ENCODE measurements around the gene NECAB3.
"Not testable (repeated sequence)": the region's sequence is repeated elsewhere in the genome, so short reads cannot be mapped to it uniquely, and the experiment has no call there.

NECAB3 gene

GRCh38 chr20:33651562-33652048, 22.6 kb downstream of the NECAB3 start:
- FAIRE-seq = no peak

DNA sequence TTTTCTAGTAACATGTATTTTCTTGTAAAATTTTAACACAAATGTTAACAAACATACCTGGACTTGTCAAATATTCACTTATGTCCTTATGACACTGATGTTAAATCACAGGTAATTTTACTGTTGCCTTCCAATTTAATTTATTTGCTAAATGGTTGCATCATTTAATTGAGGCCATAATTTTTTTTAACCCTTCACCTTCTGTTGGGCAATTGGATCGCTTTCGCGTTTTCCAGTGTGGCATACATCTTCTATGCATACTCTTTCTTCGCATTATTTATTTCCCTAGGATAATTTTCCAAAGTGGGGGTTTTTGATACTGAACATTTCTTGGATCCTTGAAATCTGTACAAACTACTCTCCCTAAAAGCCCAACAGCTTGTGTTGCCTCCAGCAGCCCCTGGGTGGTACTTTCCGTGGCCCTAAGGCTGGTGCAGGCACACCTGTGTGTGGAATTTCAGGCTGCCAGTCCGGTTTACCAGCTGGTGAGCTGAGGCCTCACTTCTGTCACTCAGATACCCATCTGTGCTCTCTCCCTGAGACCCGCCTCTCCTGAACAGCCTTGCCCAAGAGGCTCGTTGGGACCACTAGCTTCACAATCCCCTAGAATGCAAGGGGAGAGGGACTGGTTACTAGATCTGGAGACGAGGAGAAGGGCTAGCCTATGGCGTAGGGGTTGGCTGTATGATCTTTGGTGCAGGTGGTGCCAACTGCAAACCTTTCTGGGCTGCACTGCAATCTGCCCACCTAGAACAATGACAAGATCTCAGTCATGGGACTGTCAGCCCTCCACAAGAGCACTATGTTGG, 23.3 kb downstream of the NECAB3 start:
- DNase-seq (ENCODE audit: low spot score) (no peak), FAIRE-seq (no peak)

More at GRCh38 chr20:33651562-33652048, 22.6 kb downstream of the NECAB3 start:
- no peak for DNase-seq (ENCODE audit: low spot score)

- DNase-seq (ENCODE audit: low spot score) (no peak), FAIRE-seq (no peak)
These were observed 24.0 kb downstream of the NECAB3 start for GRCh38 chr20:33650111-33650752.

DNA sequence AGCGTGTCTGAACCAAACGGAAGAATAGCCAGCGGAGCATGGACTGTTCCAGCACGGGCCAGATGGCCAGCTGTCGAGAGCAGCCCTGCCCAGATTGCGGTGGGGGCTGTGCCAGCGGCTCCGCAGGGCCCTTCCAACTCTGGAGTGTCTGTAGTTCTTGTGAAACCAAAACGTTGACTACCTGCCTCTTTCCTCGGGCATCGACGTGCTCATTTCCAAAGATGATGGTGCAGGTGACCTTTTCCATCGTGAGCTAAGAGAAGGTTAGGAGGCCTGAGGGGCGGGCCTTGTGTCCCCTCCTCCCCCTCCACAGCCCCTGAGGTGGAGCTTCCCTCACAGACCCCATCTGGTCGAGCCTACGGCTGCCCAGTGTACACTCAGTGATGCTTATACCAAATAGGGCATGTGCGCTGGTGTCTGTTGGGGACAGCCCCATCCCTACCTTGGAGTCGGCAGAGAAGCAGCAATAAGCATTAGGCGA, 25.0 kb downstream of the NECAB3 start:
- DNase-seq (ENCODE audit: low spot score) (no peak), FAIRE-seq (no peak)

DNA sequence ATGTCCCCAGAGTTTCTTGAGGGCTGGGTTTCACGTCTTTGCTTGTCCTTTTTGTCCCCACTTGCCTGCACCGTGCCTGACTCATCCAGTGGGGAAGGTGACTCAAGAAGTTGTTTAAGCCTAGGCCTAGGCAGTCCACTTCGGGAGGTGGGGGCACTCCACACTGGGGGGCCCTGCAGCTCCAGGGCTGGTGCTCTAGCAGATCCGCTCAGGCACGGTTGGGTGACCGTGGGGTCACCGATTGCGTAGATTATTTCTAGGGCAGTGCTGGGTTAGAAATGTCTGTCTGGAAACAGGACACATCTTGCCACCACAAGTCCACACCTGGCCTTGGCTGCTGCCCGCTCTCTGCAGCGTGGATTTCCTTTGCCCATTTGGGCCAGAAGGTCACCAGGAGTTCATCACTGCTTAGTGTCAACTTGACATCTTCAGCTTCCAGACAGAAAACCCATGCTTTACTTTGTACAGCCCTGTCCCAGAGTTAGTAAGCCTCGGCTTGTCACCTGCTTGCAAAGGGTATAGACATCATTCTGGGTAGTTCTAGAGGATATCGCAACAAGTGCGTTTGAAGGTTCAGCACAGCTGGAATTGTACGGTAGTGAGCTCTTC, 25.7 kb downstream of the NECAB3 start:
- FAIRE-seq (no peak), DNase-seq (ENCODE audit: low spot score) (peak; percentile 24)

GRCh38 chr20:33647603-33648395, 26.4 kb downstream of the NECAB3 start:
- FAIRE-seq (no peak), DNase-seq (ENCODE audit: low spot score) (no peak)

- not testable (repeated sequence) for DNase-seq (ENCODE audit: low spot score); FAIRE-seq
These were observed 27.1 kb downstream of the NECAB3 start for GRCh38 chr20:33646959-33647602.

DNA sequence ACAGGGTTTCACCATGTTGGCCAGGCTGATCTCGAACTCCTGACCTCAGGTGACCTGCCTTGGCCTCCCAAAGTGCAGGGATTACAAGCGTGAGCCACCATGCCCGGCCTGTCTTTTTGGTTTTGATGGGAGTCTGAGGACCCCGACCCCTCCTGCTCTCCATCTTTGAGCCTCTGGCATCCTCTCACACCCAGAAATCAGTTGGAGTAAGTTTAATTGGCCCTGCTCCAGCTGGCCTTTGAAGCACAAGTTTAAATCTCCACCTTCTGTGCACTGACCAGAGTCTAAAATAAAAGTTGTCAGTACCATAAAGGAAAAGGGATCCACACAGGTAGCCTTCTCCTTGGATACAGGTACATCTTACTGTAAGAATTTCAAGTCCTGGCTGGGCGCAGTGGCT, 28.0 kb downstream of the NECAB3 start:
- FAIRE-seq = no peak

DNA sequence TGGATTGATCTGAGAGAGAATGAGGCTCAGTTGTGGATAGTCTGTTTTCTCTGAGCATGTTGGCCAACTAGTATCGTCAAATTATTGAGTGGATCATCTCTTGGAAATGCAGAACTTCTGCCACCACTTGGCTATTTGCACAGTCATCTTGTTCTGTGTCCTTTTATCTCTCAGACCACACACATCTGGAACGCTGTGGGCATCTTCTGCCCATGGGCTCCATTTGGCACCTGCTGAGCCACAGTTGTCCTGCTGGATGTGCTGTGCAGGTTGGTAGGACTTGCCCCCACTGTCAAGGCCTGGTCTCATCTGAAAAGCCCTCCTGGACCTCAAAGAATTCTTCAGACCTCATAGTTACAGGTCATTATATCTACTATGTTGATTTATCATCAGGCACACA, 28.8 kb downstream of the NECAB3 start:
- DNase-seq (ENCODE audit: low spot score) = no peak
- no peak for FAIRE-seq

More for the DNA sequence above, 28.0 kb downstream of the NECAB3 start:
- DNase-seq (ENCODE audit: low spot score) = no peak

- DNase-seq (ENCODE audit: low spot score) = no peak
- FAIRE-seq = no peak
These were observed 29.2 kb downstream of the NECAB3 start for GRCh38 chr20:33645072-33645358.

DNA sequence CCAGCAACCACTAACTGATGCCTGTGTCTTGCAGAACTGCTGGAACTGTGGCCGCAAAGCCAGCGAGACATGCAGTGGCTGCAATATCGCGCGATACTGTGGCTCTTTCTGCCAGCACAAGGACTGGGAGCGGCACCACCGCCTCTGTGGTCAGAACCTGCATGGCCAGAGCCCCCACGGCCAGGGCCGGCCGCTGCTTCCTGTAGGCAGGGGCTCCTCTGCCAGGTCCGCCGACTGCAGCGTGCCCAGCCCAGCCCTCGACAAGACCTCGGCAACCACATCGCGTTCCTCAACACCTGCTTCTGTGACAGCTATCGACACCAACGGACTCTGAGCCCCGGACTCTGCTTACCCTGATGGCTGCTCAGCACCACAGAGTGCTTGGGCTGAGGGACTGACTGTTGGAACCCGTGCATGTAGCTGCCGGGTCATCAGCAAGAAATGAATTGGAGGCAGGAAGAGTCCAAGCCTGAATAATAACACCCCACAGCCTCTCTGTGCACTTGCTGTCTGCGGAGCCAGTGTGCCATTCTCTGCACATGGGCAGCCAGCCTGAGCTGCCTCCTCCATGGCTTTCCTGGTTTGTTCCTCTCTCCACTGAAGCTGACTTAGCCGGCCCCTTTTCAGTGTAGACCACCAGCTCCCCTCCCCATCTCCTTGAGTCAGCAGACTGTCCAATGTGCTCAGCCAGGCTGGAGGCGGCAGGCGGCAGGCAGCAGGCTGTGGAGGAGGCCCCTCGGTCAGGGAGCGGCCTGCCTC, 29.7 kb downstream of the NECAB3 start:
- no peak for FAIRE-seq
- no peak for DNase-seq (ENCODE audit: low spot score)

DNA sequence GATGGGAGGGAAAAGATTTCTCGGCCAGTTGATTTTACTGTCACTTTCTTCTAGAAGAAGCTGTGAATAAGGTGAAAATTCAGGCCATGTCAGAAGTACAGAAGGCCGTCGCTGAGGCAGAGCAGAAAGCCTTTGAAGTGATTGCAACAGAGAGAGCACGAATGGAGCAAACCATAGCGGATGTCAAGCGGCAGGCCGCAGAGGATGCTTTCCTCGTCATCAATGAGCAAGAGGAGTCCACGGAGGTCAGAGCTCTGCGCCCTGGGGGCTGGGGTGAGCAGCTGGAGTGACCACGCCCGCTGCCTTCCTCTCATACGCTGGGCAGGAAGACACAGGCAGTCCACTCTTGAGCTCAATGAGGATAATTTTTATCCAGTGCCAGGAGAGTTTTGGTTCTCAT, 33.9 kb downstream of the NECAB3 start:
- DNase-seq (ENCODE audit: low spot score) (no peak), FAIRE-seq (no peak)

DNA sequence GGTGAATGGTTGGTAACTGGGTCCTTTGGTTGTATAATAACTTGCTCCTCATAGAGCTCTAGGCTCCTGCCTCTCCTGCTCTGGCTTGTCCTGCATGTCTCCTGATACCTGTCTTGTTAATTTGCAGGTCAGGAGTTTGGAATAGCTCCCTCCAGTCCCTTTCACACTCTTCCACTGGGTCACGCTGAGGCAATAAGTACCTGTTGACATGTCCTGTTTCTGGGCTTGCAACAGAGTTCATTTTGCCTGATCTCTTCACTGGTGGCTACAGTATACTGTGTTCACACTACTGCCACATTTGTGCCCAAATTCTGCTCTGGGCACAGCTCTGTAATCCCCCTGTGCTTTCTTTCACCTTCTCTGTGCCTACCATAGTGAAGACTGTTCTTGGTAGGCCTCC, 37.5 kb downstream of the NECAB3 start:
- no peak for FAIRE-seq

DNA sequence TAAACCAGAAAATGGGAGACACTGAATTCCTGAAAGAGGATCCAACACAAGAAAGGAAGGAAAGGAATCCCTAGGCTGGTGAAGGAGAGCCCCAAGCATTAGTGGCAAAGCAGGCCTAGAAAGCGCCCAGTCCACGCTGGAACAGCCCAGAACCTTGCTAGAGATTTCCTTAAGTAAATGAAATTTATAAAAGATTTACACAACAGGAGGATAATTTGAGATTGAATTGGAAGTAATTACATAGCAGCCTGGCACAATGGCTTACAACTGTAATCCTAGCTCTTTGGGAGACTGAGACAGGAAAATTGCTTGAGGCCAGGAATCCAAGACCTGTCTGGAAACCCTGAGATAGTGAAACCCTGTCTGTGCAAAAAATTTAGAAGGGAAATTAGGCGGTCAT, 38.9 kb downstream of the NECAB3 start:
- FAIRE-seq (no peak), DNase-seq (ENCODE audit: low spot score) (no peak)

More for the DNA sequence above, 37.5 kb downstream of the NECAB3 start:
- DNase-seq (ENCODE audit: low spot score) = no peak

GRCh38 chr20:33631910-33632309, 42.3 kb downstream of the NECAB3 start:
- not testable (repeated sequence) for FAIRE-seq

GRCh38 chr20:33630507-33630906, 43.7 kb downstream of the NECAB3 start:
- no peak for FAIRE-seq
- no peak for DNase-seq (ENCODE audit: low spot score)

More at GRCh38 chr20:33631910-33632309, 42.3 kb downstream of the NECAB3 start:
- not testable (repeated sequence) for DNase-seq (ENCODE audit: low spot score)

- DNase-seq (ENCODE audit: low spot score) (no peak), FAIRE-seq (no peak)
These were observed 44.2 kb downstream of the NECAB3 start for GRCh38 chr20:33629979-33630378.

DNA sequence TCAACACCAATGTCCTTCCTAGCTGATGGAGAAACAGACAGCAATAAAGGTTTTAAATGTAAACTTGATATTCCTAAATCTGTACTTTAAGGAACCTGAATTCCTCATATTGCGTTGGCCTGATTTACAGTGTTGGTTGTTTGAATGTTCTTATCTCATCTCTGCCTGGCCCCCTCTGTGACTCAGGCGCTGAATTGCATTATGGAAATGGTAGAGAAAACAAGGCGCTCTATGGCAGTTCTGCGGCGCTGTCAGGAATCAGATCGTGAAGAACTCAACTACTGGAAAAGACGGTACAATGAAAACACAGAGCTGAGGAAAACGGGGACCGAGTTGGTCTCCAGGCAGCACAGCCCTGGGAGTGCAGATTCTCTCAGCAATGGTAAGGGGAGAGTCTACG, 44.7 kb downstream of the NECAB3 start:
- DNase-seq (ENCODE audit: low spot score) = no peak
- no peak for FAIRE-seq

DNA sequence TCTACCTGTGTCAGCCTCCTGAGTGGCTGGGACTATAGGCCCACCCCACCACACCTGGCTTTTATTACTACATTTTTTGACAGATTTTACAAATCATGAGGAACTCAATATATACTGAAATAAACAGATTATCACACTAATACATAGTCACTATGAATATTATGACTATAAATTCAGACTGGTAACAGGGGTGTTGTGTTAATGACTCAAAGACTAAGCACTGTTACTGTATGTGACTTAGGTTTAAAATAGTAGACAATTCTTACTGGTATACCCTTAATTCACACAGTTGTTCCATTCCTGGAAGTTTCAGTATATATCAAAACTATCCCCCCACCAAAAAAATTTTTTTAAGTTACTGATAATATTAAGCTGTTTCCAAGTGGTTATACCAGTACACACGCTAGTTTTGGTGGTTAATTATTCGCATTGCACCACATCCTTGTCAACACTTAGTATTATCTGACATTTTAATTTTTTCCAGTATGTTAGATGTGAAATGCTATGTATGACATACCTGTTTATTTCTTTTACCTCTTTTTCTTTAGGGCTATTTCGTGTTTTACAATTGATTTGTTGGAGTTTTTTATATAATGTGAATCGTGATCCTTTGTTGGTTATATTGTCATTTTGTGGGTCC, 46.5 kb downstream of the NECAB3 start:
- FAIRE-seq = no peak
- DNase-seq (ENCODE audit: low spot score) = no peak

- DNase-seq (ENCODE audit: low spot score) (no peak), FAIRE-seq (no peak)
These were observed 48.0 kb downstream of the NECAB3 start for GRCh38 chr20:33626190-33626589.
